HAP-1 (cell line): ENCODE data around the gene RBM15B.

ENCODE experiments used
- DNase-seq, 2 experiments: peaks; one replicate each; pipeline ENCODE4 v3.0.0-alpha.2; 2016 to 2020; ENCODE audit warnings: low spot score in 2 of 2
- H3K27me3 ChIP-seq: fragments of 250-450 bp; sonication (Bioruptor Pico); 2 replicates; pipeline ENCODE4 v1.5.1; 2020; ENCODE audit warnings: low read depth, mild to moderate bottlenecking, moderate library complexity
- H3K36me3 ChIP-seq: fragments of 250-450 bp; sonication (Bioruptor Pico); replicated peaks from 2 replicates; pipeline ENCODE4 v1.5.1; 2020; ENCODE audit warnings: mild to moderate bottlenecking
- H3K4me1 ChIP-seq: fragments of 250-450 bp; sonication (Bioruptor Pico); 2 replicates; pipeline ENCODE4 v1.5.1; 2020; ENCODE audit warnings: mild to moderate bottlenecking
- H3K4me3 ChIP-seq: fragments of 250-450 bp; sonication (Bioruptor Pico); 2 replicates; pipeline ENCODE4 v1.5.1; 2020; ENCODE audit warnings: mild to moderate bottlenecking, moderate library complexity
- H3K9me3 ChIP-seq: fragments of 250-450 bp; sonication (Bioruptor Pico); 2 replicates; pipeline ENCODE4 v1.5.1; 2020; ENCODE audit warnings: mild to moderate bottlenecking, moderate library complexity
- in situ Hi-C: fragments of 300-500 bp; cut with MboI; formaldehyde crosslinking; loops from 3 replicates; pipeline ENCODE4 v1.14.3; 2020; ENCODE audit warnings: low sequenced_read_pairs, inconsistent platforms, mixed read lengths

RBM15B gene

DNA sequence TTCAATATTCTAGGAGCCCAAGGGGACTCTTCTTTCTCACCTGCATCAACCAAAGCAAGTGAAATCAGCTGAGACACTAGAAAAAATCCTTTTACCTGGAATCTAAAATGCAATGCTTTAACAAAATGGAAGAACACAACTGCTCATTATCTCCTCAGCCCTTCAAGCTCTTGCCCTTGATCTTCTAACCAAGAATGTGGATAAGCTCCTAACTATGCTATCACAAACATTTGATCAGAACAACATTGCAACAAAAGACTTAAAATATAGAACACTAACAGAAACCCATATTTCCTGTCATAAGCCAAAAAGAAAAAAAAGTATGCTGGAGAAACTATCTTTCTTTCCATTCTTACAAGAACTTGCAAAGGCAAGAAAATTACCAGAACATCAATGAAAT, 12.6 kb downstream of the RBM15B start:
- peaks cover 8% of the 10 kb centered on the region for H3K4me1 ChIP-seq
- peaks cover 43% of the 10 kb centered on the region for H3K36me3 ChIP-seq
- in situ Hi-C loops, result no loop called here
- H3K4me3 ChIP-seq, result no peak overlapping the region
- H3K9me3 ChIP-seq, result no peaks in the 10 kb centered on the region
- H3K27me3 ChIP-seq, result no peaks in the 10 kb centered on the region
- no peak for DNase-seq

DNA sequence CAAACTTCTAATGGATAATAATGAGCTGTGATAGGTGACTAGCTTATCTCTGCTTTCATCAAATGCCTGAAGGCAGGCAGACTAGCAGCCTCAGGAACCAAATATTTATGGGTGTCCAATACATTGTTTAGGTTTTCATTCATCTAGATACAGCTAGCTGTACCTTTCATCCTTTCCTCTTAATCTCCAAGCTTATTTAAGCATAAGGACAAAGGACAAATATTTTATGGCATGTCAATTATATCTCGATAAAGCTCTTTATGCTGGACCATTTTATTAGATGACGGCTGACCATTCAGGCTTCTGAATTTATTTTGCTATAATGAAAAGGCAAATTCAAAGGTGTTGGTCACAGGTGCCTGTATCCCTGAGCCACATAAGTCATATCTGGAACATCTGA, 16.9 kb downstream of the RBM15B start:
- H3K36me3 ChIP-seq, result peaks cover 53% of the 10 kb centered on the region
- H3K27me3 ChIP-seq, result no peaks in the 10 kb centered on the region
- H3K4me1 ChIP-seq, result peaks cover 9% of the 10 kb centered on the region
- H3K4me3 ChIP-seq, result no peak overlapping the region
- H3K9me3 ChIP-seq, result no peaks in the 10 kb centered on the region
- peak in 1 of 2 experiments; percentile 59 for DNase-seq
- in situ Hi-C loops, result no loop called here

DNA sequence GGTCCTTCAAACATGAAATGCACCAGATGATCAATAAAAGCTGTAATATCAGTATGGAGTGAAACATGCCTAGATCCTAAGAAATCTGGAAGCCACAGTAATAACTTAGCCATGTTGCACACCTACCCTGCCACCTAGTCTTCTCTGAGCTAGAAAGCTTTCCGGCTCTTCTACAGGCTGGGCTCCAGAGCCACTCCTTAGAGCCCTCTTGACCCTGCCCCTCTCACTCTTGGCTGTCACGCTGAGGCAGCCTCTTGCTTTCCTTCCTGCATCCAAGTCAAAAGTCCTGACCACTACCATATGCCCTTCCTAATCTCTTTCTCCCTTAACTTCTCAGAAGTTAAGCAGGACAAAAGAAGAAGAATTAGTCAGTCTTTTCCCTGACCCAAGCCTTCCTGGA, 17.7 kb downstream of the RBM15B start:
- Histone ChIP-seq H3K4me3 (no peak overlapping the region), H3K4me1 (peaks cover 9% of the 10 kb centered on the region), H3K27me3 (no peaks in the 10 kb centered on the region), H3K9me3 (no peaks in the 10 kb centered on the region), H3K36me3 (peaks cover 55% of the 10 kb centered on the region)
- no peak for DNase-seq
- in situ Hi-C loops, result no loop called here

DNA sequence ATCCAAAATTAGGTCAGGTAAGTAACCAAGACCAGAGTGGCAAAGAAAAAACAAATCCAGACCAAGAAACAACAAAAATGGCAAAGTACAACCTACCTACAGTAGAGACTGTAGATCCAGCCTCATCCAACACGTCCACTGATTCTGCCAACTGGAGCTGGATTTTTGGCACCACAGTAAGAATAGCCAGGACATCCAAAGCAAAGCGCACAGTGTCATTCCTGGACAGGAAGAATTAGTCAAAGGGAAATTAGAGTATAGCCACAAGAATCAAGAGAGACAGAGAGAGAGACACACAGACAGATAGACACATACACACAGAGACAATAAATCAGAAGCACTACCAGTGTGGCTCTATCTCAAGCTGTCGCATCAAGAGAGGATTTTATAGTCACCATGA, 31.1 kb downstream of the RBM15B start:
- peaks cover 16% of the 10 kb centered on the region for H3K4me1 ChIP-seq
- DNase-seq, result no peak
- no peaks in the 10 kb centered on the region for H3K9me3 ChIP-seq
- H3K27me3 ChIP-seq, result no peaks in the 10 kb centered on the region
- no peak overlapping the region for H3K4me3 ChIP-seq
- in situ Hi-C loops, result no loop called here
- peaks cover 42% of the 10 kb centered on the region for H3K36me3 ChIP-seq

DNA sequence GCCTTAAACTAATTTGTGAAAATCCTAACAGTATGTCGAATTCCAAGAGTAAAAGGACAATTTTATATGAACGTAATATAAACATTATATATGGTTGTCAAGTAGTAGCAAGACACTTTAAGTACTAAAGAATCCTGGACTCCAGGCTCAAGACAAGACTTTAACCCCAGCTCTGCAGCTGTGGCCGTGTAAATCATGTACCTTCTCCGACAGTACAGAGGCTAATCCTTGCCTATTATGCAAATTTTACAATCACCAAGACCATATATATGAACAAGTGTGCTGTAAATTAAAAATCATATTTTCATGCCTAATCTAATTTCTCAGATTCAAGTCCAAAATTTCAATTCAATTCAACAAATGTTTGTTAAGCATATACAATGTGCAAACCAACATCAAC, 35.8 kb downstream of the RBM15B start:
- no peaks in the 10 kb centered on the region for H3K4me1 ChIP-seq
- no peak overlapping the region for H3K4me3 ChIP-seq
- DNase-seq, result no peak
- peaks cover 37% of the 10 kb centered on the region for H3K36me3 ChIP-seq
- in situ Hi-C loops, result no loop called here
- no peaks in the 10 kb centered on the region for H3K27me3 ChIP-seq
- H3K9me3 ChIP-seq, result no peaks in the 10 kb centered on the region

DNA sequence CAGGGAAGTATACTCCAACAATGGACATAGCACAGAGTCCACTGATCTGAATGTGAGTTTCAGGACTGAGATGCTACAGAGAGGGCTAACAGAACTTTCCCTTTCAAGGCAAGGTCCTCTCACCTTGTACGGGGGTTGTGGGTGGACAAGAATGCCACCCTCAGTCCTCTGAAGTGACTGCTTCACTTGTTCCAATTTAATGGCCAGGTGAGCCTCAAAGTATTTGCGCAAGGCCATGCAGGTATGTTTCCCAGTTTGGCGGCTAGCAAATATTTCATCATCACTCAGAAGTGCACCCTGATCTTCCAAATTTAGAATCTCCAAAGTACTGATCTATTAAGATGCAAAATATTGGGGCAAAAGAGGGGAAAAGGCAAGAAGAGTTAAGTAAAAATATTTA, 38.1 kb downstream of the RBM15B start:
- H3K4me1 ChIP-seq, result no peaks in the 10 kb centered on the region
- no peaks in the 10 kb centered on the region for H3K27me3 ChIP-seq
- H3K9me3 ChIP-seq, result no peaks in the 10 kb centered on the region
- peaks cover 45% of the 10 kb centered on the region for H3K36me3 ChIP-seq
- no peak for DNase-seq
- in situ Hi-C loops, result no loop called here
- H3K4me3 ChIP-seq, result no peak overlapping the region

DNA sequence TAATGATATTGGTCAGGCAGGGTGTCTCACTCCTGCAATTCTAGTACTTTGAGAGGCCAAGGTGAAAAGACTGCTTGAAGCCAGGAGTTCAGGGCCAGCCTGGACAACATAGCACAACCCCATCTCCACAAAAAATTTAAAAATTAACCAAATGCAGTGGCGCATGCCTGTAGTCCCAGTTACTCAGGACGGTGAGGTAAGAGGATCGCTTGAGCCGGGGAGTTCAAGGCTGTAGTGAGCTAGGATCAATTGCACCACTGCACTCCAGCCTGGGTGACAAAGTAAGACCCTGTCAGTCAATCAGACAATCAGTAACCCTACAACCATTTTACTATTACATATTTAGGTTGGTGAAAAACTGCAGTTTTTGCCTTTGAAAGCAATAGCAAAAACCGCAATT, 43.0 kb downstream of the RBM15B start:
- Histone ChIP-seq H3K4me3 (no peak overlapping the region), H3K27me3 (no peaks in the 10 kb centered on the region), H3K9me3 (no peaks in the 10 kb centered on the region), H3K4me1 (no peaks in the 10 kb centered on the region), H3K36me3 (peaks cover 44% of the 10 kb centered on the region)
- in situ Hi-C loops, result no loop called here
- no peak for DNase-seq

DNA sequence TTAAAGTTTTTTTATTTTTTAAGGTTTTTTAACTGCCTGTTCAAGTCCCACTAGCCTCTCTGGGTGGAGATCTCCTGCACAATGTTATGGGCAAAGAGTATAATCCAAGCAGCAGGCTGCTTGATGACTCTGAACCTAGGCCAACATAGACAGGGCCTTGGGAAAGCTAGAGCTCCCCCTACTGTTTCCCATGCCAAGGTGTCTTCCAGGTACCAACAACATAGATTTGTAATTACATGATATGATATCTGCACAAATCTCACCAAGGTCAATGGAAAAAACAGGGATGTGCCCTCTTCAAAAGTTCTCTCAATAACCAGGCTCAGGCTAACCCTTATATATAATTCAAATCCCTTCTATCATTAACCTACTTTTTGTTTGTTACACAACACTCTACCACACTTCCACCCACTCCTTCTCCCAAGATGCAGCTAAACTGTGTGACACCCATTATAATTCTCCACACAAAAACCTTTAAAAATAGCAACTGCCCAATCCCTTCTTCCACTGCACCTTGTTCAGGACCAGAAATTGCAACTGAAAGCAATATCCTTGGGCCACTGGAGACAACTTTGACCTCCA, 43.8 kb downstream of the RBM15B start:
- in situ Hi-C loops, result no loop called here
- H3K4me1 ChIP-seq, result no peaks in the 10 kb centered on the region
- DNase-seq, result peak; percentile 54 to 70
- no peak overlapping the region for H3K4me3 ChIP-seq
- H3K27me3 ChIP-seq, result no peaks in the 10 kb centered on the region
- no peaks in the 10 kb centered on the region for H3K9me3 ChIP-seq
- H3K36me3 ChIP-seq, result peaks cover 42% of the 10 kb centered on the region

DNA sequence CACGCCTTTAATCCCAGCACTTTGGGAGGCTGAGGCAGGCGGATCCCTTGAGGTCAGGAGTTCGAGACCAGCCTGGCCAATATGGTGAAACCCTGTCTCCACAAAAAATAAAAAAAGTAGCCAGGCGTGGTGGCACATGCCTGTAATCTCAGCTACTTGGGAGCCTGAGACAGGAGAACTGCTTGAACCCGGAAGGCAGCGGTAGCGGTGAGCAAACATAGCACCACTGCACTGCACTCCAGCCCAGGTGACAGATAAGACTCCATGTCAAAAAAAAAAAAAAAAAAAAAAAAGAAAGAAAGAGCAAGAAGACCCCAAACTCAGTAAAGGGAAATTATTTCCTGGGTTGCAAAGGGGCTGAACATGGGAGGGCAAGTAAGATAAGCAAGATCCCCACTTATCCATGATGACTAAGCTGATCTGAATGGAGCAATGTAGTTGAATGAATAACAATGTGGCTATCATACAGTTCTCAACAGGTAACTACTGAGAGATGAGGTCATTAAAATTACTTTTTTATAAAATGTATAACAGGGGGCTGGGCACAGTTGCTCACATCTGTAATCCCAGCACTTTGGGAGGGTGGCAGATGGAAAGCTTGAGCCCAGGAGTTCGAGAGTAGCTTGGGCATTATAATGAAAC, 46.0 kb downstream of the RBM15B start:
- no peak for DNase-seq
- no peaks in the 10 kb centered on the region for H3K27me3 ChIP-seq
- H3K36me3 ChIP-seq, result peaks cover 47% of the 10 kb centered on the region
- H3K4me3 ChIP-seq, result no peak overlapping the region
- no peaks in the 10 kb centered on the region for H3K4me1 ChIP-seq
- in situ Hi-C loops, result no loop called here
- no peaks in the 10 kb centered on the region for H3K9me3 ChIP-seq

DNA sequence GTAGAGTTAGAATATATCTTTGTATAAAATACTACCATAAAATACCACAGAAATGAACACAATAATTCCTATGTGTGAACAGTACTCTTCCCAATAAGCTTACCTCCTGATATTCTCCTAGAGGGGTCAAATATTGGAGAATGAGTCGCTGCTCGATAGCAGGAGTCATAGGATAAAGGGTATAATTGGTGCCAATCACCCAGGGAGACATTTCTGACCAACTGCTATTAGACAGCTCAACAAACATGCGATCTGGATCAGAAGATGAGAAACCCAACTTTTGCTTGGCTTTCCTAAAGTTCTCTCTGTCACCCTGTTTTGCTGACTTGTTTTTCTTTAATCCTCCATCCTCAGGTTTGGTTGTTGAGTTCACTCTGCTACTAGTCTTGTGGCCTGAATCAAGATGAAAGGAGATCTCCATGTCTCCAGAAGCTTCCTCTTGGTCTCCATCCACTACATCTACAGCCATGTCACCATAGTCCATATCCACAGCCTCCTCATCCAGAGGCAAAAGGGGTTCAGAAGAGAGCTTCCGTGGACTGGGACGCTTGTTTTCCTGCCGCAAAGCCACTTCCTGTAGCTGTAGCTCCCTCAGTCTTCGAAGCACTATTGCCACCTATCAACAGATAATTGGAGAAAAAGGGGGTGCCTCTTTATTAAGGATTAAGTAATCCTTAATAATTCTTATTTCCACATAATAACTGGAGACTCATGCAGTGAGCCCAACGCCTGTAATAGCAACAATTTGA, 50.4 kb downstream of the RBM15B start:
- Histone ChIP-seq H3K27me3 (no peaks in the 10 kb centered on the region), H3K4me3 (no peak overlapping the region), H3K9me3 (no peaks in the 10 kb centered on the region), H3K36me3 (peaks cover 32% of the 10 kb centered on the region), H3K4me1 (no peaks in the 10 kb centered on the region)
- no peak for DNase-seq
- in situ Hi-C loops, result no loop called here

DNA sequence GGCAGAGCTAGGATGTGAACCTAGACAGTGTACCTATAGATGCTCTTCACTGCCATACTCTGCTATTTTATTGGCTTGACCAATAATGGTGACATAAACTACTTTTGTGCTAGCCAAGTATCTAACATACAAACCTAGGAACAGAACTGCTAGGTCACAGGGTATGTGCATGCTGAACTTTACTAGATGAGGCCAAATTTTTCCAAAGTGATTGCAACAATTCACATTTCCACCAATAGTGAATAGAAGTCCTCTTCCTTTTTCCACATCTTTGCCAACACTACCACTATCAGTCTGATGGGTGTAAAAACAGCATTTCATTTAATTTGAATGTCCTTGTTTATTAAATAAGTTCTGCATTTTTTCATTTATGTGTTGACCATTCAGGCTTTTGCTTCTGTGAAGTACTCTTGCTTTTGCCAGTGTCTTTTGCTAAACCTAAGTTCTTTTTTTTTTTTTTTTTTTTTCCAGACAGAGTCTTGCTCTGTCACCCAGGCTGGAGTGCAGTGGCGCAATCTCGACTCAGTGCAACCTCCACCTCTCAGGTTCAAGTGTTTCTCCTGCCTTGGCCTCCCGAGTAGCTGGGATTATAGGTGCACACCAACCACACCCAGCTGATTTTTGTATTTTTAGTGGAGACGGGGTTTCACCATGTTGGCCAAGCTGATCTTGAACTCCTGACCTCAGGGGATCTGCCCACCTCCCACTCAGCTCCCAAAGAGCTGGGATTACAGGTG, 54.6 kb downstream of the RBM15B start:
- Histone ChIP-seq H3K27me3 (no peaks in the 10 kb centered on the region), H3K4me3 (no peak overlapping the region), H3K36me3 (peaks cover 16% of the 10 kb centered on the region), H3K9me3 (no peaks in the 10 kb centered on the region), H3K4me1 (no peaks in the 10 kb centered on the region)
- no peak for DNase-seq
- in situ Hi-C loops, result no loop called here
